PC-3 (cell line): Measurements from ENCODE around the gene KNTC1.
"Not testable (repeated sequence)": the region's sequence is repeated elsewhere in the genome, so short reads cannot be mapped to it uniquely, and the experiment has no call there.

Source experiments
- CTCF ChIP-seq: fragments of 300-600 bp; sonication (generic); conservative IDR thresholded peaks from 2 replicates; pipeline ENCODE4 v1.5.1; 2017; ENCODE audit warnings: antibody characterized with exemption, low read depth, mild to moderate bottlenecking, low read length
- EZH2 ChIP-seq: fragments of 300-600 bp; sonication (generic); IDR thresholded peaks from one replicate; pipeline ENCODE4 v1.6.1; 2017; ENCODE audit warnings: antibody characterized with exemption, mild to moderate bottlenecking, low read length; ENCODE audit not compliant: unreplicated experiment

GRCh38 chr12:122493222-122493621 is 33.8 kb upstream of the KNTC1 start:
- not testable (repeated sequence) for TF ChIP-seq CTCF, EZH2
